Activated CD4-positive, alpha-beta T cell treated with anti-CD3 and anti-CD28 coated beads, Interleukin-10, Interleukin-2, amounts not matched to agents 100 ng/mL and 50 ng/mL, durations not matched to agents 16 hours and 8 hours (primary cell): ENCODE data around the gene C12orf42.

Source experiments
- DNase-seq: peaks from one replicate; pipeline ENCODE4 v3.0.0-alpha.2; 2020

Gene C12orf42

DNA sequence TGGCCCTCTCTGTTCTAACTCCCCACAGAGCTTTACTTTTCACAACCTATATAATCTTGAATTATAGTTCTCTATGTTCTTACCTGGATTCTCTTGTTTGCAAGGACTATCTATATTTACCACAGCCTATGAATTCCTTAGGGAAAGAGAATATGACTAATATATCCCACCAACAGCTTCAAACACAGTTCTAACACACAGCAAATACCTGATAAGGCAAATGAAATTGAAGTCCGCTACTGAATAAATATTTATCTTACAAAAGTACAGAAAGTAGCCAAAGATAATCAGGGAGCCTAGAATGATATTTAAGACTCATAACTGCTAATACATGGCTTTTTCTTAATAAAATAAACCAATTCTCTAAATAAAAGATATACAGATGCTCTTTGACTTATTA is 165.1 kb downstream of the C12orf42 start:
- no peak for DNase-seq

DNA sequence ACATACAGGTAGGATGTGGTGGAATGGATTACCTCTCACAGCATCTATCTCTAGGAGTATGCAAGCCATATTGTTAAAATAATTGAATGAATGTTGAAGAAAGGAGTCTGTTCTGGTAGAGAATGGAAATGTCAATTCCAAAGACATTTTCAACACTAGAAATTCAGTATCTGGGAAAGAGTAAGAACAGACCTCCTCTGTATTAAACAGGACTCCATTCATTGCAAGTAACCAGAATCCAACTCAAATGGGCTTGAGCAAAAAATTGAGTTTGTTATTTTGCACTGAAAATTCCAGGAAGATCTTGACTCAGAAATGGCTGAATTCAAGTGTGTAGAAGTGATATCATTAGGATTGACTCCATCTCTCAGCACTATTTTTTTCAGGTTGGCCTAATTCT is 168.1 kb downstream of the C12orf42 start:
- DNase-seq: no peak

DNA sequence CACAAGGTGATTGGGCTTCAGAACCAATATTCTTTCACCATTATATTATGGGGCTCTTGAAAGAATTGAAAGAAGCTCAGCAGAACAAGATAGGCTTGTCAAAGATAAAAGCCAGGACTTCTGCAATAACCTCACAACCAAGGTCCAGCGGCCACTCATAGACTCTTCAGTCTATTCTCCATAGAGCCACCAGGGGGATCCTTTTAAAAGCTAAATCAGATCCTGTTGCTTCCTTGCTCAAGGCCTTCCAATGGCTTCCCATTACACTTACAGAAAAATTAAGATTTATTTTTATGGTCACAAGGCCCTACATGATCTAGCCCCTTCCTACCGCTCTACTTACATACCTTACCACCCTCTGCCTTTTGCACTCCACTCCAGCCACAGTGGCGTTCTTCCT is 169.6 kb downstream of the C12orf42 start:
- peak; percentile 4 for DNase-seq

- DNase-seq: no peak
Observed at GRCh38 chr12:103318566-103318965, 177.2 kb downstream of the C12orf42 start.

- no peak for DNase-seq
Observed at GRCh38 chr12:103317220-103317619, 178.5 kb downstream of the C12orf42 start.

DNA sequence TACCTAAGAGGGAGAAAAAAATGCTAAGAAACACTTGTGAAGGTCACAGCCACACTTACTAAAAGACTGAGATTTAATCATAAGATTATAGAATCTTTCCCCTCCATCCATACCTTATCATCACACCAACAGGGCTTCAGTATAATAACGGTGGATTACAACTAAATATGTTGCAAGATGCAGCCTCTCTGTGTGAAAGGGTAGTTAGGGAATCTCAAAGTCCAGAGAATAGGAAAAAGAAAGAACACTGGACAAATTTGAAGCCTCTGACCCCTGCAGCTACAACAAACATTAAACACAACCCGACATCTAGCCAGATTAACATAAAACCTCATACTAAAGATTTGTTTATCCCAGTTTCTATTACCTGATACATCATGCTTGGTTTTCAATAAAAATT is 181.0 kb downstream of the C12orf42 start:
- no peak for DNase-seq

GRCh38 chr12:103313894-103314293 is 181.9 kb downstream of the C12orf42 start:
- DNase-seq: peak; percentile 40

- no peak for DNase-seq
Observed at GRCh38 chr12:103312742-103313354, 182.9 kb downstream of the C12orf42 start.

- DNase-seq: no peak
Observed at GRCh38 chr12:103310546-103311270, 185.1 kb downstream of the C12orf42 start.

DNA sequence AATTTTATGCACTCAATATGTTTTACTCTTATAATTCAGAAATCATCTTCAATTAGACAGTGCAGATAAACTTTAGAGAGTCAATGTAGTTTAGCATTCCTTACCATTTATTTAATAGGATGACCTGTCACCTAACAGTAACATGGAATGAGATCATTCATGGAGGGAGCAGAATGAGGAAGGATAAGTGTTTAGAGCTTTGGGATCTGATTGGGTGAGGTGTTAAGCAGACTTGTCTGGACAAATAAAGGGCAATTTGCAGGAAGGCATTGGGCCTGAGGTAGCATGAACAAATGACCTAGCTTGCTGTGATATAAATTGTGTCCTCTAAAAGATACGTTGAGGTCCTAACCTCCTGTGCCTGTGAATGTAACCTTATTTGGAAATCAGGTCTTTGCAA is 187.4 kb downstream of the C12orf42 start:
- no peak for DNase-seq

DNA sequence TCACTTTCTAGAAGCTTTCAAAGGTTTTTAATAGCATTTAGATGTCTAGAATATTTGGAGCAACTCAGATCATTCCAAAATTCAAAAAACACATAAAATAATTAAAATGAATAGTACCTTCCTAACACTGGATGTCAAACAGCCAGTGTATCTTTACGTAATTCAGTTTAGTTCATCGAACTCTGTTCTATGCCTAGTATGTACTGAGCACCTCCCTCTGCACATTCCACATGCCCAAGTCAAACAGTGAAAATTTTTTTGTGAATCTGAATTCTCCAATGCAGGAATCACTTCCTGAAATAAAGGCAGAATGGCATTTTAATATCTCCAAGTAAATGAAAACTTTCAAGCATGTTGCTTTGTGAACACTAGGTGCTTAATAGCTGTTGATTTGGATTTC is 192.3 kb downstream of the C12orf42 start:
- DNase-seq: no peak

GRCh38 chr12:103301642-103302591 is 193.9 kb downstream of the C12orf42 start:
- no peak for DNase-seq

GRCh38 chr12:103288016-103288415 is 207.8 kb downstream of the C12orf42 start:
- DNase-seq: no peak

- no peak for DNase-seq
Observed at GRCh38 chr12:103282124-103282523, 213.6 kb downstream of the C12orf42 start.

- DNase-seq: peak; percentile 81
Observed at GRCh38 chr12:103279444-103279843, 216.3 kb downstream of the C12orf42 start.

- peak; percentile 21 for DNase-seq
Observed at GRCh38 chr12:103278329-103278728, 217.4 kb downstream of the C12orf42 start.

GRCh38 chr12:103273645-103274044 is 222.1 kb downstream of the C12orf42 start:
- peak; percentile 16 for DNase-seq

- DNase-seq: no peak
Observed at GRCh38 chr12:103272949-103273348, 222.8 kb downstream of the C12orf42 start.

DNA sequence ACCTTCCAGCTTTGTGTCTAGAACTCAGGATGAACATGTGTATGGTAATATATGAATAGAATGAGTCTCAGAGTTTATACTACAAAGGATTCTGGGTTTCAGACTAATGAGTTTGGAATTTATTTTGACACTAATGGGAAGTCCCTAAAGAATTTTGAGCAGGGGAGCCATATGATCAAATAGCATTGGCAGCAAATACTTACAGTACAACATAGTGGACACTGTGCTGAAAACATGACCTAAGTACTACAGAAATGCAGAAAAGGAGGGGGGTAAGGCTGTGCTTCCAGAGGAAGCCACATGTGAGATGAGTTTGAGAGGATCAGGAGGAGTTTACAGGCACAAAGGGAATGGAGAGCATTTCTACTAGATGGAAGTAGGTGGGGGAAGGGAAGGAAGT is 225.8 kb downstream of the C12orf42 start:
- DNase-seq: no peak

DNA sequence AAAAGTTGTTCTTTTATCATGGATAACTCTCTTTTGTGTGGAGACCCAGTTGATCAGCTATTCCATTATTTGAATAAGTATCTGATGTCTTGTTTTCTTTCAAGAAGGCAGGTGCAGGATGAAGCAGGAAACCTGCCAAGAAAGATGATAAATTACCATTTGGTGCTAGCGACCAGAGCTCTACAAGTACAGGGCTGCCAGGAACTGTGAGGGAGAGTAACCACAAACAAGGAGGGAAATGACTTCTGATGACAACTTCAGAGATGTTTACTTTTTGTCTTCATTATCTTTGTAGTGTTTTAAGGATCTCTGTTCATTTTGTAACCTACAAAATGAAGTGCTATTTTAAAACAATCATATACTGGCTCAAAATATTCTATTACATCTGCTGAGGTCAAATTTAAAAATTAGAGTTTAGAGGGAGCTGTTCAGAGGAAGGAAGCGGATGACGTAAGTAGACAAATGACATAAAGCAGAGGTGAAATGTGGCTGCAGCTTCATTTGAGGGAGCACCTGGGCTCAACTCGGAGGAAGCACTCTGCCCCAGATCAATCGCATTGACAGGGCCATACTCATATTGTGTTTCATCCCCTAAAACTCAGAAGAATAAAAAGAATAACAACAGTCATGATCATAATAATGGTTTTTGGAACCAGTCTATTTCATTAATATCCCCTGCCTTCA is 226.8 kb downstream of the C12orf42 start:
- DNase-seq: peak; percentile 47

- DNase-seq: no peak
Observed at GRCh38 chr12:103257763-103258162, 238.0 kb downstream of the C12orf42 start.
